HG02759 (cell line): ENCODE data around the gene CAND2.
A peak's percentile ranks its signal among the peaks of the same experiment; 100 is the strongest.

Experiments
- ATAC-seq: cut with Tn5 transposase; IDR thresholded peaks from one replicate; pipeline ENCODE4 v1.9.1; 2021; ENCODE audit warnings: mild to moderate bottlenecking, moderate library complexity; ENCODE audit not compliant: unreplicated experiment

The CAND2 gene

DNA sequence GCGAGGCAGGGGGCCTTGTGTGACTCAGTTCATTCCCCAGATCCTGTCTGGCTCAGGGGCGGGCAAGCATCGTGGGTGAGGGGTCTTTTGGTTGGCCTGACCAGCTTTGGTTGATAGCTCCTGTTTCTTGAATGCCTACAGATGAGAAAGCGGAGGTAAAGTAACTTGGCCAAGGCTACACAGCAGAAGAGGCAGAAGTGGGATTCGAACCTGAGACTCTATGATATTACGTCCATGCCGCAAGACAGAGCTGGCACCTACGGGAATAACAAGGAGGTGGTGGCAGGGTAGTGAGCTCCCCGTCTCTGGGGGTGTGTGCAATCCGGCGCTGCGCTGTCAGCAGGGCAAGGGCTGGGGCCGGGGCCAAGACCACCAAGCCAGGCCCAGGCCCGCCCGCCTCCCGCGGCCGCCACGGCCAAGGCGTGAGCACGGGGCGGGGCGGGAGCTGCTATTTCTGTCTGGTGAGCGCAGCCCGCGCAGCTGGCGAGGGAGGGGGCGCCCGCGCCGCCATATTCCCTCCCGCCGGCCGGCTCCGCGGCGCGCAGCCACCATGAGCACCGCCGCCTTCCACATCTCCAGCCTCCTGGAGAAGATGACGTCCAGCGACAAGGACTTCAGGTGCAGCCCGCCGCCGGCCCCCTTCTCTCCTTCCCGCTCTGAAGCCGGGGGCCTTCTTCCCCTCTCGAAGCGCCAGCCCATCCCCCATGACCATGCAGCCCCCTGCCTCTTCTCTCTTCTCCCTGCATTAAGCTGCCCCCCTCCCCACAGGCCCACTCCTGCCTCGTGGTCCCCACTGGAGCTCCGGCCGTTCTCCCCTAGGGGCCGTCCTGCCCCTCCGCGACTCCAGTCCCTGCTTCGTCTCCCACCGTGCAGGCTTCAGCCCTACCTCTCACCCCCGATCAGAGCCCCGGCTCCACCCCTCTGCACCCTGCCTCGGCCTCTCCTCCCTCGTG is at the start of gene CAND2:
TSS of gene CAND2 (plus strand) at position 510 of the 953 bp plus-strand sequence. CDS start at position 551, 41 bp downstream.
- peak; percentile 54 for ATAC-seq

DNA sequence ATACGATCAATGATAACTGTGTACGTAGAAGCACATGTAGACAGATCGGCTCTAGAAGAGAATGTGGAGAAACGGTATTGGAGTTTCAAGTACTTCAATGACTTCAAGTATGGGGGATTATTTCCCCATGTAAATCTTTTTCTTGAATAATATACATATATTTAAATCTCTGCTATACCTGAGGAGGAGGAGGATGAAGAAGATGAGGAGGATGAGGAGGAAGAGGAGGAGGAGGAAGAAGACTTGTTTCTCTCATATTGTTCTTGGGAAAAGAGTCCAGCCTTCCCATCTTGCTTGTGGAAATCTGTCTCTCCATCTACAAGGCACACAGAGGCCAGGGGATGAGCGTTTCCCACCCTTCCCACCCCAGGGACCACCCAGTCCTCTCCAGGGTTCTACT is 48.0 kb upstream of the CAND2 start:
- ATAC-seq = no peak

DNA sequence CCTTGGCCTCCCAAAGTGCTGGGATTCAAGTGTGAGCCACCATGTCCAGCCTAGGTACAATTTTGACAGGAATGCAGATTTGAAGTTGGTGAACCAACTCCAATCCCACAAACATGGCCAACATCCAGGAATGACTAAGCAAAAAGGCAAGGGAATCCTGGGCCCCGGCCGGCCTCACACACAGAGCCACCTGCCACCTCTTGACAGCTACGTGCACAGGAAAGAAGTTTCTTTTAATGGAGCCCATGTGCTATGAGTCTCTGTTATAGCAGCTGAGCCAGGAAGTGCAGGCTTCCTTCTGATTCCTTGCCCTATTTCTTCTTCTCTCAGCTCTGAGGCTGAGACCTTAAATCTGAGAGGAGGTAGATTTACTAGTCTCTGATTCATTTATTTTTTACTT is 46.3 kb upstream of the CAND2 start:
- peak; percentile 24 for ATAC-seq

DNA sequence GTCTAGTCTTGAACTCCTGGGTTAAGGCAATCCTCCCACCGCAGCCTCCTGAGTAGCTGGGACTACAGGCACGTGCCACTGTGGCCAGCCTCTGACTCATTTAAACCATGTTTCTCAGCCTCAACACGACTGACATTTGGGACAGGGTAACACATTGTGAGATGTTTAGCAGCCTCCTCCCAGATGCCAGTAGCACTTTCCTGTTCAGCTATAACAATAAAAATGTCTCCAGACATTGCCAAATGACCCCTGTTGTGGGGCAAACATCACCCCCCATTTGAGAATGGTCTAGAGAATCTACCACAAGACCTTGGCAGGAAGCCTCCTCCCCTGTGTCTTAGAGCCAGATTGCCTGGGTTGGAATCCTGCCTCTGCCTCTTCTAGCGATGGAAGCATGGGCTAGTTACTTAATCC is 45.8 kb upstream of the CAND2 start:
- peak; percentile 68 for ATAC-seq

DNA sequence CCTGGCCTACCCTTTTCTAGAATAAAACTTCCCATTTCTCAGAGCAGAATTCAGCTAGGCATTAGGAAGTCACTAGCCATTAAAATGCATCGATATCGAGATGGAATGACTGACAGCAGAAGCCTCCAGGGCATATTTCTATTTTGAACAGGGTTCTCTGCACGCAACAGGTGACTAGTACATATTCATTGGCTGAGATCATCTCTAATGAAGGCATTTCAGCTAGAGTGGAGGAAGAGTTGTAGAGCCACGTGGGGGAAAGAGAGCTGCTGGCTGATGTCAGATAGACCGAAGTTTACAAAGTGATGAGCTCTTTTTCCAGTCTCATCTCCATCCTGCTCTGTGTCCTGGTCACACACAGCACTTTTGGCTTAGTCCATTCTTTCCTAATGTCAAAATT is 44.9 kb upstream of the CAND2 start:
- no peak for ATAC-seq

DNA sequence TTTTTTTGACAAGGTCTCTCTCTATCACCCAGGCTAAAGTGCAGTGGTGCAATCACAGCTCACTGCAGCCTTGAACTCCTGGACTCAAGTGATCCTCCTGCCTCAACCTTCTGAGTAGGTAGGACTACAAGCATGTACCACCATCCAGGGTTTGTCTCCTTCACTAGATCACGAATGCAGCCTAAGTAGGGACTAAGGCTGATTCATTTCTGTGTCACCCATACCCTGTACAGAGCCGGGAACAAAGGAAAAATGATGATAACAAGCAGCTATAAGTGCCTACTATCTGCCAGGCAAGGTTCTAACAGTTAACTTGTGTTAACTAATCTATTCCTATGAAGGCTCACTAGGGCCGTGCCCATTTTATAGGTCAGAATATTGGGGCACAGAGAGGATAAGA is 44.4 kb upstream of the CAND2 start:
- ATAC-seq = no peak

DNA sequence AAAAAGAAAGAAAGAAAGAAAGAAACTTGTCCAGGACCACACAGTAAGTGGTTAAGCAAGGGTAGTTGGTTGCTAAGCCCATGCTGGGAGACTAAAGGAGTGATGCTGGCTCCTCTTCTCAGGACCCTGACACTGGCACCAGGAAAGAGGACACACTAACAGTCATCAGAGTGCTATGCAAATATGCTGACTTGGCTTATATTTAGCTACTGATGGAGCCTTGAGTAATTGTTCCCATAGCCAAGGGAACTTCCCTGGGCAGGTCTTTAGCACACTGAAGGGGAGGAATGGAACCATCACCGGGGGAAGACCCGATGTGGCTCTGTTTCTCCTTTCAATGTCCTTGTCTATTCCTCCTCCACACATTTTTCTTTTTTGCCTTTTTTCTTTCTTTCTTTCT is 43.7 kb upstream of the CAND2 start:
- no peak for ATAC-seq

DNA sequence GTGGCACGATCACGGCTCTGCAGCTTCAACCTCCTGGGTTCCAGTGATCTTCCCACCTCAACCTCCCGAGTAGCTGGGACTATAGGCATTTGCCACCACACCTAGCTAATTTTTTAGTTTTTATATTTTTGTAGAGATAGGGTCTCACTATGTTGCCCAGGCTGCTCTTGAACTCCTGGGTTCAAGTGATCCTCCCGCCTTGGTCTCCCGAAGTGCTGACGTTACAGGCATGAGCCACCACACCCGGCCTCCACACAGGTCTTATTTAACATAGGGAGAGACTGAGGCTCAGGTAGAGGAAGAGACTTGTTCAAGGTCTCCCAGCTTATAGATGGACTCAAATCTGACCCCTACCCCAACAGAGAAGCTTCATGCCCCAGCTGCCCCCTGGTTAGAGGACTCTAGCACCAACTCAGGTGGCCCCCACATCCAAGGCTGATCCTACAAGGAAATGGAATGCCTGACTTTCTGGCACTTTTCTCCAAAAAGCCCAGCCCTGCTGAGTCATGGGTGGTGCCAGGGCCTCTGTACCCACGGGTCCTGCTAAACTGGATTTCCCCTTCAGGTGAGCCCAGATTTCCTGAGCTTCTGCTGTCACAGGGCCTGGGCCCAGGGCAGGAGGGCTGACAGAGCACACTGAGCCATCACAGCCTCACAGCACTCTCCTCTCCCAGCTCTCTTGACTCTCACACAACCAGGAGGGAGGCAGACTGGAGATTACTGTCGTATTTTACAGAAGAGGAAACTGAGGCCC is 43.0 kb upstream of the CAND2 start:
- no peak for ATAC-seq

DNA sequence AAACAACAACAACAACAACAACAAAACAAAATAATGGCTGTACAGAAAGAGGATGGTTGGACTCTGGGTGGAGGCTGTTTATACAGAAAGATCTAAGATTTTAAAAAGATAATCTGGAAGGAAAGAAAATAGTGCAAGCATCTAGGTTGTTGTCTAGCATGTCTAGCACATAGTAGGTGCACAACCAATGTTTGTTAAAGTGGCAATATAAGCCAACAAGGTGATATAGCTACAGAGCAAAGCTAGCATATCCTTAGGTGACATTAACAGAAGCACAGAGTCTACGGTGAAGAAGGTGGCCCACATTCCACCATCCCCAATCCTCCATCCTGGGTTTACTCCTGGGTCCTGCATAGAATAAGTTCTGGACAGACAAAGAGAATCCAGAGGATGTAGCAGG is 42.2 kb upstream of the CAND2 start:
- ATAC-seq = no peak

DNA sequence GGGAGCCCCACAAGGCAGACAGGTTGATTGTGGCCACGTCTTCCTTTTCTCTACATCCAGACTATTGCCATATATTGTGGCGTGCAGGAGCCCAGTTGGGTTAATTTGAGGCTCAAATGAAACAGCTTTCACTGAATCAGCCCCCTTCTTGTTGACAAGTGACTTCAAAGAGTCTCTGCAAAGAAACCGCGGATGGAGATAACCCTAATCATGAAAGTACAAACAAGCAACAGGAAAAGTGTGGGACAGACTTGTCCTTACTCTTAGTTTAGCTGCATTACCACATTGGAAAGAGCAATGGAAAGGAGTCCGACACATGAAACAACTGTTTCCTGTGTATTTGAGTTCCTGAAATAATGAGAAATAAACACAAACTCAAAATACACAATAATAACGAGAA is 40.7 kb upstream of the CAND2 start:
- ATAC-seq = no peak

DNA sequence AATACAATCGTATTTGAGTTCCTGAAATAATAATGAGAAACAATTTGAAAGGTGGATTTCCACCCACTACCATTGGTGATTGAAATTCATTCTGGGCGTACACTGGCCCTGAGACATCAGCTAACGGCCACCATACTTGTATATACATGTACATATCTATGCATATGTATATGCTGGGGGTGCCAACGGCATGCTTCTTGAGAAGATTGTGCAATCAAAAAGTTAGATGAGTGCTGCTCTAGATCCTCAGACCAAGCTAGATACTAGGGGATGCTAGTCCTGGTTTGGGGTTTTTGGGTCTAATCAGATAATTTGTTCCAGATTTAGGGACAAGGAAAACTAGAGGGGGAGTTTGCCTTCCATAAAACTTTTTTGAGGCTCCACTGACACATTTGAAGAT is 40.3 kb upstream of the CAND2 start:
- no peak for ATAC-seq

DNA sequence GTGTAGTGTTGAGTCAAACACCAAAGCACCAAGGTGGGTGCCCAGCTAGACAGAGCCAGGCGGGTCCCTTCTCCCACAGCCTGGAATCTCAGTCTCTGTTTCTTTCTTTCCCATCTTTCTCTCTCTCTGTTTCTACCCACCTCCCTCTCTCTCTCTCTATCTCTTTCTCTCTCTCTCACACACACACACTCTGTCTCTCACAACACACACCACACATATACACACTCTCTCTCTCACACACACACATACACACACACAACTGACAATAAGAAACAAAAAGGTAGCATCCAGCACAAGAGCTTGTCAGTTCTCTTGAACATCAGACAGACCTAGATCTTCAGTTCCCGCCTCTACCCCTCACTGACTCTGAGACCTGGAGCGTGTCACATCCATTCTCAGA is 39.8 kb upstream of the CAND2 start:
- no peak for ATAC-seq

DNA sequence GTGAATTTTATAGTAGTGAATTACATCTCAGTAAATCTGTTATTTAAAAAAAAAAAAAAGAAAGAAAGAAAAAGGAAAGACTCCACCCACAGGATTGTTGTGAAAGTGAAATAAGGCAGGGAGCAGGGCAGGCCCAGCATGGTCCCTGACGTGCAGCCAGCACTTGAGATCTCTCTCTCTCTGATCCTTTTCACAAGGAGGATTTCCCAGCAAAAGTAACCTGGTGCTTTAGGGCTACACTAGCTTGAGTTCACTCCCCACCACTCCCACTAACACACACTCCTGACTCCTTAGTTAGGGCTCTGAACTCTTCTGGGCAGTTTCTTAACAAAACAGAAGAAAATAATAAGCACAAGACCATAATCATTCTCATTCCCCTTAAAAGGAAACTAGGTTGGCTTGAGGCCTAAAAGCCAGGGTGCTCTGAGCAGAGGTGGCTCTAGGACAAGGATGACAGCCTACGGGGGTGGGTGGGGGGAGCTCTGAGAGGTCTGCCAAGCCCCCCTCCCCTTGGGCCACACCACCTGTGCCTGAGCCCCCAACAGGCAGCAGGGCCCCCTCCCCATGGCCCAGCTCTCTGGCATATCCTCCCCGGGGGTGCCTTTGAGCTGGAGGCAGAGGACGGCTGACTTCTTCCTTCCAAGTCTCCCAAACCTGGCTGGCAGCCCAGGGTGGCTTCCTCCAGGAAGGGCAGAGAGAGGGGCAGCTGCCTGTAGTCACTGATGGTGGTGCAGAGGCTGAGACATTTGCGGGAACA is 38.3 kb upstream of the CAND2 start:
- no peak for ATAC-seq

DNA sequence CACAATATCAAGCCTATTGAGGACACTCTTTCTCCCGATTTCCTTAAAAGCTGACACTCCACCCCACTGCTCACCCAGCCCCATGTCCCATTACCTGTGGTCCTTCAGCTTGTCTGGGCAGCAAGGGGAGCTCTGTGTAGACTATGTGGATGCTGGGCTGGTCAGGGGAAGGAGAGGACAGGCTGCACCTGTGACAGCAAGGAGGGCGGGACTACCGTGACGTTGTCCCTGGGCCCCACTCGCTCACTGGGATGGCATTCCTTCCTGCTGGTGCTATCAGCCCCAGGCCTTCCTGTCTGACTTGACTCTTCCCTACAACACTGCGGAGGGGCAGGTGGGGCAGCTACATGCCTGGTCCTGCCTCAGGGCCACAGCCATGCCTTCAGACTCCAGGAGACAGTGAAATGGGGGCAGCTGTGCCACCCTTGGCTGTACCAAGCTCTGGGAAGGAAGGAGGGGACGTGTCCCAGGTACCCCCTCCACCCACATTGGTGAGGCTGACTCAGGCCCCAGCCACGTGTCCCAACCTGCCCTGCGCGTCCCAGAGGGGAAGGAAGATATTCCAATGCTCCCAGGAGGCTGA is 37.3 kb upstream of the CAND2 start, which contains the start of gene TMEM40:
TSS of gene TMEM40 (minus strand) at position 163 of the 583 bp plus-strand sequence. CDS start 9,427 bp downstream, outside the sequence.
- ATAC-seq = no peak

DNA sequence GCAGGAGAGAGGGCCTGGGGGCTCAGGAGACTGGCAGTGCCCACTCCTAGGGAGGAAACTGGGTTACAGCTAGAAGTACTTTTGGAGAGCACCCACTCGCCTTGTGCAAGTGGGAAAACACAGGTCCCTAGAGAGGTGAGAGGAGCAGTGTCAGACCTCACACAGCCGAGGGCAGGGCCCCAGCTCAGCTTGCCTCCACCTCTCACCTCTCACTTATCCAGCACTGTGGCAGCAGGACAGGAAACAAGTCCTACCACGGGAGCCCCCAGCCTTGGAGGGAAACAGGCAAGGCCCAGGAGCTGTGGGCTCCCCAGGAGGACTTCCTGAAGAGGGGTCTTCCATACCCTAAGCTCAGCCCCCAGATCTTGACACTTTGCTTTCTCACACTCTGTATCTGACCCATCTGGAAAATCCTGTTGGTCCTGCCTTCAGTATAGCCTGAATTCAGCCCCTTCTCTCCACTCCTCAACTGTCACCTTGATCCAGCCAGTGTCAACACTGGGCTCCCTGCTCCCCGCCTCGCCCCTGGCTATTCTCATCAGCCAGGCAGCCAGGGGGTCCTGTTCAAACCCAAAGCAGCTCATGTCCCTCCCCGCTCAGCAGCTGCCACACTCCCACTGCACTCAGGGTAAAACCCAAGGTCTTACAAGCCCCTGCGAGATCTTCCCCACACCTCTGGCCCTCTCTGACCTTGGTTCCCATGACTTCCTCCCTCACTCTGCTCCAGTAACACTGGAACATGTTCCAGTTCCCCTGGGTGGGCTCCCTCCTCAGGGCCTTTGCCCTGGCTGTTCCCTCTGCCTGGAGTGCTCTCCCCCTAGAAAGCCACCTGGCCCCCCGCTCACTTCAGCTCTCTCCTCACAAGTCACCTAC is 36.6 kb upstream of the CAND2 start:
- no peak for ATAC-seq

DNA sequence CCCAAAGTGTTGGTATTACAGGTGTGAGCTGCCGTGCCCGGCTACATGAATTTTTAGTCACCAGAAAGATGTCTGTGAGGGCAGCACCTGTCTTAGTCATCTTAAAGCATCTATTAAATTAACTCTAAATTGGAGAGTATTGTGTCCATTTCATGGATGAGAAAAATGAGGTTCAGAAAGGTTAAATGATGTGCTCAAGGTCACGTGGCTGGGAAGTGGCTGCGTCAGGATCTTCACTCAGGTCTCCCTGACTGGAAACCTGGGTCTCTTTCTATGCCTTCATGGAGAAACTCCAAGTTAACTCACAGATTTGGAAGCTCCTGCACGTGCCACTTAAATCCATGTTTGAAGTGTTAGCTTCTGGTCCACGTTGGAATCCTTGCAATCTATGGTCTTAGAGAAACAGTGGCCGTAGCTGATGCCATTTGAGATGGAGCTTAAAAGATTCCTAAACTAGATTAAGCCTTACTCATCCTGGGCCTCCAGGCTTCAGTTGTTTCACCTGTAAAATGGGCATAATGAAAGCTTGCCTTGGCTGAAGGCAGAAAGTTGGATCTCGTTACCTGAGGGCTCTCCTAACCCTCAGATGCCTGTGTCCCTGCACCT is 32.2 kb upstream of the CAND2 start:
- no peak for ATAC-seq

DNA sequence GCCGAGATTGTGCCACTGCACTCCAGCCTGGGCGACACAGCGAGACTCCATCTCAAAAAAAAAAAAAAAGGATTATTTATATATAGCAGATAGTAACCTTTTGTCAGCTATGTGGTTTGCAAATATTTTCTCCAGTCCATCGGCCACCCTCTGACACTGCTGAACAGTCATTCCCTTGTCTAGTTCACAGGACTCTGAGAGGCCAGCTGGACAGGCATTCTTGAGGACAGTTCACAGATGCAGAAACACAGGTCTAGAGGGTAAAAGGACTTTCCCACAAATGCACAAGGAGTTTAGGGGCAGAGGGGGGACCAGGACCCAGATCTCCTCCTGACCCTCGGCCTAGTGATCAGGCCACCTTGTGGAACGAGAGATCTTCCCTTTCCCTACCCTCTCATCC is 29.9 kb upstream of the CAND2 start:
- no peak for ATAC-seq

DNA sequence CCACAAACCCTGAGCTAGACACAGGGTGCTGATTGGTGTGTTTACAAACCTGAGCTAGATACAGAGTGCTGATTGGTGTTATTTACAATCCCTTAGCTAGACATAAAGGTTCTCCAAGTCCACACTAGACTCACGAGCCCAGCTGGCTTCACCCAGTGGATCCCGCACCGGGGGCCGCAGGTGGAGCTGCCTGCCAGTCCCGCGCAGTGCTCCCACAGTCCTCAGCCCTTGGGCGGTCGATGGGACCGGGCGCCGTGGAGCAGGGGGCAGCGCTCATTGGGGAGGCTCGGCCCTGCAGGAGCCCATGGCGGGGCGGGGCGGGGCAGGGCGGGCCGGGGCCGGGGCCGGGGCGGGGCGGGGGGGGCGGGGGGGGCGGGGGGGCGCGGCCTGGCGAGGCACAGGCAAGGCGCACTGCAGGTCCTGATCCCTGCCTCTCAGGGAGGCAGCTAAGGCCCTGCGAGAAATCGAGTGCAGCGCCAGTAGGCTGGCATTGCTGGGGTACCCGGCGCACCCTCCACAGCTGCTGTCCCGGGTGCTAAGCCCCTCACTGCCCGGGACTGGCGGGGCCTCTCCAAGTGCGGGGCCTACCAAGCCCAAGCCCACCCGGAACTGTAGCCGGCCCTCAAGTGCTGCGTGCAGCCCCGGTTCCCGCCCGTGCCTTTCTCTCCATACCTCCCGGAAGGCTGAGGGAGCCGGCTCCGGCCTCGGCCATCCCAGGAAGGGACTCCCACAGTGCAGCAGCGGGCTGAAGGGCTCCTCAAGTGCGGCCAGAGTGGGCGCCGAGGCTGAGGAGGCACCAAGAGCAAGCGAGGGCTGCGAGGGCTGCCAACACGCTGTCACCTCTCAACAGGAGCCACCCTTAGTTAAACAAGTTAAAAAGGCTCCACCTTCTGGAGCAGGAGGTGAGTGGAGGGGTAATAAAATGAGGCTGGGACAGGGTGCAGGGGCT is 27.6 kb upstream of the CAND2 start:
- ATAC-seq = no peak
